GM12872 (cell line): ENCODE measurements around the gene GTF2A2.

ENCODE experiments used
- CTCF ChIP-seq: IDR thresholded peaks from 3 replicates; pipeline ENCODE4 v1.5.1; 2011; ENCODE audit warnings: low read depth, mild to moderate bottlenecking, low read length, moderate library complexity; ENCODE audit not compliant: insufficient read depth

The GTF2A2 gene

GRCh38 chr15:59659366-59659765 lies 2.1 kb upstream of the GTF2A2 start:
- no peak for TF ChIP-seq CTCF

GRCh38 chr15:59657635-59658125 lies 365 bp upstream of the GTF2A2 start:
- TF ChIP-seq CTCF: no peak

- no peak for TF ChIP-seq CTCF
Measured at GRCh38 chr15:59654046-59654445, 3.3 kb downstream of the GTF2A2 start.

GRCh38 chr15:59649603-59650002 lies 7.7 kb downstream of the GTF2A2 start:
- TF ChIP-seq CTCF: no peak

GRCh38 chr15:59647085-59647484 lies 10.2 kb downstream of the GTF2A2 start:
- no peak for TF ChIP-seq CTCF

GRCh38 chr15:59646277-59646676 lies 11.0 kb downstream of the GTF2A2 start:
- TF ChIP-seq CTCF: no peak

- TF ChIP-seq CTCF: no peak
Measured at GRCh38 chr15:59644756-59645155, 12.6 kb downstream of the GTF2A2 start.

- no peak; the same call in 2 of the 3 replicates for TF ChIP-seq CTCF
Measured at GRCh38 chr15:59642351-59642750, 15.0 kb downstream of the GTF2A2 start.
